Nephron progenitor cell (in vitro differentiated cells): ENCODE results near the gene ZNF646.

ENCODE experiments used
- DNase-seq: peaks from one replicate; pipeline ENCODE4 v3.0.0; 2021
- H3K27ac Mint-ChIP-seq: 2 replicates; pipeline ENCODE4 v1.8.0; 2021; ENCODE audit warnings: mild to moderate bottlenecking, moderate library complexity, mixed read lengths
- H3K27me3 Mint-ChIP-seq: 2 replicates; pipeline ENCODE4 v1.8.0; 2021; ENCODE audit warnings: mild to moderate bottlenecking, low read depth, mixed read lengths; ENCODE audit not compliant: poor library complexity
- H3K36me3 Mint-ChIP-seq: 2 replicates; pipeline ENCODE4 v1.8.0; 2021; ENCODE audit warnings: low read depth, mixed read lengths
- H3K4me1 Mint-ChIP-seq: 2 replicates; pipeline ENCODE4 v1.8.0; 2021; ENCODE audit warnings: mixed read lengths
- H3K4me3 Mint-ChIP-seq: 2 replicates; pipeline ENCODE4 v1.8.0; 2021; ENCODE audit warnings: mild to moderate bottlenecking, moderate library complexity, mixed read lengths
- H3K9me3 Mint-ChIP-seq: 2 replicates; pipeline ENCODE4 v1.8.0; 2021; ENCODE audit warnings: mild to moderate bottlenecking, moderate library complexity, mixed read lengths
- TF ChIP-seq, protein P1 (sequence below): fragments of 200-600 bp; sonication (generic); IDR thresholded peaks from 2 replicates; pipeline ENCODE4 v1.5.0; 2021; ENCODE audit warnings: antibody characterized with exemption

Gene ZNF646

DNA sequence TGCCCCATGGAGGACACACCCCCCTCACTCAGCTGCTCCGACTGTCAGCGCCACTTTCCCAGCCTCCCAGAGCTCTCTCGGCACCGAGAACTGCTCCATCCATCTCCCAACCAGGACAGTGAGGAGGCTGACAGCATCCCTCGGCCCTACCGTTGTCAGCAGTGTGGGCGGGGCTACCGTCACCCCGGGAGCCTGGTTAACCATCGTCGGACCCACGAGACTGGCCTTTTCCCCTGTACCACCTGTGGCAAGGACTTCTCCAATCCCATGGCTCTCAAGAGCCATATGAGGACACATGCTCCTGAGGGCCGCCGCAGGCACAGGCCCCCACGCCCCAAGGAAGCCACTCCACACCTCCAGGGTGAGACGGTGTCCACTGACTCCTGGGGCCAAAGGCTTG lies 2.1 kb downstream of the ZNF646 start:
- H3K9me3 Mint-ChIP-seq = no peaks in the 10 kb centered on the region
- H3K27ac Mint-ChIP-seq = no peak overlapping the region
- peaks cover 3% of the 10 kb centered on the region for H3K27me3 Mint-ChIP-seq
- TF ChIP-seq, protein P1, sequence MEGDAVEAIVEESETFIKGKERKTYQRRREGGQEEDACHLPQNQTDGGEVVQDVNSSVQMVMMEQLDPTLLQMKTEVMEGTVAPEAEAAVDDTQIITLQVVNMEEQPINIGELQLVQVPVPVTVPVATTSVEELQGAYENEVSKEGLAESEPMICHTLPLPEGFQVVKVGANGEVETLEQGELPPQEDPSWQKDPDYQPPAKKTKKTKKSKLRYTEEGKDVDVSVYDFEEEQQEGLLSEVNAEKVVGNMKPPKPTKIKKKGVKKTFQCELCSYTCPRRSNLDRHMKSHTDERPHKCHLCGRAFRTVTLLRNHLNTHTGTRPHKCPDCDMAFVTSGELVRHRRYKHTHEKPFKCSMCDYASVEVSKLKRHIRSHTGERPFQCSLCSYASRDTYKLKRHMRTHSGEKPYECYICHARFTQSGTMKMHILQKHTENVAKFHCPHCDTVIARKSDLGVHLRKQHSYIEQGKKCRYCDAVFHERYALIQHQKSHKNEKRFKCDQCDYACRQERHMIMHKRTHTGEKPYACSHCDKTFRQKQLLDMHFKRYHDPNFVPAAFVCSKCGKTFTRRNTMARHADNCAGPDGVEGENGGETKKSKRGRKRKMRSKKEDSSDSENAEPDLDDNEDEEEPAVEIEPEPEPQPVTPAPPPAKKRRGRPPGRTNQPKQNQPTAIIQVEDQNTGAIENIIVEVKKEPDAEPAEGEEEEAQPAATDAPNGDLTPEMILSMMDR = no peak
- H3K4me1 Mint-ChIP-seq = peaks cover 25% of the 10 kb centered on the region
- no peak for DNase-seq
- H3K36me3 Mint-ChIP-seq = peaks cover 26% of the 10 kb centered on the region
- peak overlapping the region; percentile 97 for H3K4me3 Mint-ChIP-seq

DNA sequence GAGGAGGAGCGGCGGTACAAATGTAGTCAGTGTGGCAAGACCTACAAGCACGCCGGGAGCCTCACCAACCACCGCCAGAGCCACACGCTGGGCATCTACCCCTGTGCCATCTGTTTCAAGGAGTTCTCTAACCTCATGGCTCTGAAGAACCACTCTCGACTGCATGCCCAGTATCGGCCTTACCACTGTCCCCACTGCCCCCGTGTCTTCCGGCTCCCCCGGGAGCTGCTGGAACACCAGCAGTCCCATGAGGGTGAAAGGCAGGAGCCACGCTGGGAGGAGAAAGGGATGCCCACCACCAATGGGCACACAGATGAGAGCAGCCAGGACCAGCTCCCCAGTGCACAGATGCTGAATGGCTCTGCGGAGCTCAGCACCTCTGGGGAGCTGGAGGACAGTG lies 2.8 kb downstream of the ZNF646 start:
- no peaks in the 10 kb centered on the region for H3K27me3 Mint-ChIP-seq
- H3K4me3 Mint-ChIP-seq = no peak overlapping the region
- H3K4me1 Mint-ChIP-seq = peaks cover 20% of the 10 kb centered on the region
- H3K9me3 Mint-ChIP-seq = no peaks in the 10 kb centered on the region
- TF ChIP-seq, protein P1 = no peak
- H3K36me3 Mint-ChIP-seq = peaks cover 27% of the 10 kb centered on the region
- no peak overlapping the region for H3K27ac Mint-ChIP-seq
- no peak for DNase-seq

DNA sequence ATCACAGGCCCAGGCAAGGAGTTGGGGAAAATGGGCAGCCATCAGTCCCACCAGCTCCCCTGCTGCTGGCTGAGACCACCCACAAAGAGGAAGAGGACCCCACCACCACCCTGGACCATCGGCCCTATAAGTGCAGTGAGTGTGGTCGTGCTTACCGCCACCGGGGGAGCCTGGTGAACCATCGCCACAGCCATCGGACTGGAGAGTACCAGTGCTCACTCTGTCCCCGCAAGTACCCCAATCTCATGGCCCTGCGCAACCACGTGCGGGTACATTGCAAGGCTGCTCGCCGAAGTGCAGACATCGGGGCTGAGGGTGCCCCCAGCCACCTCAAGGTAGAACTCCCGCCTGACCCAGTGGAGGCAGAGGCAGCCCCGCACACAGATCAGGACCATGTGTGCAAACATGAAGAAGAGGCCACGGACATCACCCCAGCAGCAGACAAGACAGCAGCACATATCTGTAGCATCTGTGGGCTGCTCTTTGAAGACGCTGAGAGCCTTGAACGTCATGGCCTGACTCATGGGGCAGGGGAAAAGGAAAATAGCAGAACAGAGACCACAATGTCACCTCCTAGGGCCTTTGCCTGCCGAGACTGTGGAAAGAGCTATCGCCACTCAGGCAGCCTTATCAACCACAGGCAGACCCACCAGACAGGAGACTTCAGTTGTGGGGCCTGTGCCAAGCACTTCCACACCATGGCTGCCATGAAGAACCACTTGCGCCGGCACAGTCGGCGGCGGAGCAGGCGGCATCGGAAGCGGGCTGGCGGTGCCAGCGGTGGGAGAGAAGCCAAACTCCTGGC lies 3.6 kb downstream of the ZNF646 start:
- H3K4me1 Mint-ChIP-seq = peaks cover 19% of the 10 kb centered on the region
- H3K9me3 Mint-ChIP-seq = no peaks in the 10 kb centered on the region
- H3K27me3 Mint-ChIP-seq = no peaks in the 10 kb centered on the region
- TF ChIP-seq, protein P1 = no peak
- H3K36me3 Mint-ChIP-seq = peaks cover 32% of the 10 kb centered on the region
- DNase-seq = no peak
- H3K4me3 Mint-ChIP-seq = no peak overlapping the region
- no peak overlapping the region for H3K27ac Mint-ChIP-seq

- TF ChIP-seq, protein P1 = no peak
- DNase-seq = no peak
- no peak overlapping the region for H3K4me3 Mint-ChIP-seq
- no peaks in the 10 kb centered on the region for H3K9me3 Mint-ChIP-seq
- peaks cover 32% of the 10 kb centered on the region for H3K36me3 Mint-ChIP-seq
- H3K4me1 Mint-ChIP-seq = peaks cover 18% of the 10 kb centered on the region
- H3K27ac Mint-ChIP-seq = no peak overlapping the region
- H3K27me3 Mint-ChIP-seq = no peaks in the 10 kb centered on the region
These were observed 4.5 kb downstream of the ZNF646 start for GRCh38 chr16:31078597-31079341.

- TF ChIP-seq, protein P1 = no peak
- Mint-ChIP-seq H3K4me1 (peaks cover 16% of the 10 kb centered on the region), H3K27me3 (no peaks in the 10 kb centered on the region), H3K27ac (no peak overlapping the region), H3K4me3 (no peak overlapping the region), H3K9me3 (no peaks in the 10 kb centered on the region), H3K36me3 (peaks cover 32% of the 10 kb centered on the region)
- DNase-seq = no peak
These were observed 5.2 kb downstream of the ZNF646 start for GRCh38 chr16:31079342-31079944.
